ENCODE results near the gene ZXDC.

The ZXDC gene

DNA sequence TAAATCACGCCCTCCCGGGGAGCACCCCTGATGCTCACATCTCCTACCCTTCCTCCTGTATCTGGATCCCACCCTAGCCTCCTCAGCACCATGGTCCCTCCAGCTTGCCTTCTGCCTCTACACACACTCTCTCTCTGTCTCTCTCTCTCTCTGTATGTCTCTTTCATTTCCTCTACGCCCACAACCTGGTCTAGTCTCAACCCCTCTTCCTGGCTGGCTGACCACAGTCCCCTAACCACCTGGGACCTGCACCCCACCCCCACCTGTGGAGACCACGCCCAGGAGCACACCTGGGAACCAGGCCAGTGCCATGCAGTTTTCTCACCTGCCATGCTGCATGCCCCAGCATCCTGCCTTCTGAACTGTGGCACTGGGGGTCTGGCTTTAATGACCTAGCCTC lies 84.9 kb downstream of the ZXDC start:
- H3K27me3 ChIP-seq (replicated peaks; ENCODE audit: control insufficient read depth, insufficient read depth, low read length, poor library complexity, severe bottlenecking): peaks cover 11% of the 10 kb centered on the region
- H3K4me3 ChIP-seq (ENCODE audit: insufficient read depth, low read depth, low read length, poor library complexity, severe bottlenecking): no peak overlapping the region
- no peaks in the 10 kb centered on the region for H3K36me3 ChIP-seq (ENCODE audit: control insufficient read depth, insufficient read depth, low read length)
- DNase-seq: no peak
- H3K27ac ChIP-seq (ENCODE audit: insufficient read depth, low read length, poor library complexity, severe bottlenecking): no peak overlapping the region
- H3K4me1 ChIP-seq (ENCODE audit: control insufficient read depth, insufficient read depth, low read length, poor library complexity, severe bottlenecking): no peaks in the 10 kb centered on the region
- H3K9me3 ChIP-seq (ENCODE audit: control insufficient read depth, low read length): no peaks in the 10 kb centered on the region

DNA sequence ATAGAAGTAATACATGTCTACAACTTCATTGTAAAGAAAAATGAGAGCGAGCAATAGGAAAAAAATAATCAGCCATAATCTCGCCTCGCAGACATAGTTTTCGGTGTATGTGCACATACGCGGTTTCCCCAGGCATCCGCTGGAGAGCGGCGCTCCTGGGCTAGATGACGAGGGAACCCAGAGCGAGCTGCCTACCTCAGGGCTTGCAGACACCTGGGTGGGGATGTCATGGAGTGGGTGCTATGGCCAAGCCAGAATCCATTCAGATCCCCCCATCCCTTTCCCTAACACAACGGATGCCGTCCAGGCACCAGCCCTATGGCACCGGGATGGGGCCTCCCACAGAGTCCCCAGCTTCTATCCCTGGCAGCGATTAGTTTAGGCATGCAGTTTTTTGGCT lies 85.5 kb downstream of the ZXDC start:
- no peak overlapping the region for H3K27ac ChIP-seq (ENCODE audit: insufficient read depth, low read length, poor library complexity, severe bottlenecking)
- DNase-seq: no peak
- H3K36me3 ChIP-seq (ENCODE audit: control insufficient read depth, insufficient read depth, low read length): no peaks in the 10 kb centered on the region
- peaks cover 11% of the 10 kb centered on the region for H3K27me3 ChIP-seq (replicated peaks; ENCODE audit: control insufficient read depth, insufficient read depth, low read length, poor library complexity, severe bottlenecking)
- H3K9me3 ChIP-seq (ENCODE audit: control insufficient read depth, low read length): no peaks in the 10 kb centered on the region
- no peaks in the 10 kb centered on the region for H3K4me1 ChIP-seq (ENCODE audit: control insufficient read depth, insufficient read depth, low read length, poor library complexity, severe bottlenecking)
- H3K4me3 ChIP-seq (ENCODE audit: insufficient read depth, low read depth, low read length, poor library complexity, severe bottlenecking): no peak overlapping the region

DNA sequence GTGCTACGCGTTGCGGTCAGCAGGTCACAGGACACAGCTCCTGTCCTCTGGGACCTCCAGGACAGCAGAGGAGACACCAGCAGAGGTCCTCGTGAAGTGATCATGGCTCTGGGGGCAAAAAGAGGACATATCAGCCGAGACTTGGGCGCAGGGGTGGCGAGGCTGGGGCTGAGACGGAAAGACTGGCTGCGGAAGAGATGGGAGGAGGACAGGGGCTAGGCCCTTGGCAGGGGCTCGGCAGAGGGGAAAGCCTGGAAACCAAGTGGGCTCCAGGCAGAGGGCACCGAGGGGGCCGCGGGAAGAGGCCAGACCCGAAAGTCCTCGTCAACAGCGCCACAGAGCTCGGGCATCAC lies 85.9 kb downstream of the ZXDC start:
- Histone ChIP-seq H3K27ac (ENCODE audit: insufficient read depth, low read length, poor library complexity, severe bottlenecking) (no peak overlapping the region), H3K4me1 (ENCODE audit: control insufficient read depth, insufficient read depth, low read length, poor library complexity, severe bottlenecking) (no peaks in the 10 kb centered on the region), H3K27me3 (replicated peaks; ENCODE audit: control insufficient read depth, insufficient read depth, low read length, poor library complexity, severe bottlenecking) (peaks cover 11% of the 10 kb centered on the region), H3K9me3 (ENCODE audit: control insufficient read depth, low read length) (no peaks in the 10 kb centered on the region), H3K4me3 (ENCODE audit: insufficient read depth, low read depth, low read length, poor library complexity, severe bottlenecking) (no peak overlapping the region), H3K36me3 (ENCODE audit: control insufficient read depth, insufficient read depth, low read length) (no peaks in the 10 kb centered on the region)
- no peak for DNase-seq

DNA sequence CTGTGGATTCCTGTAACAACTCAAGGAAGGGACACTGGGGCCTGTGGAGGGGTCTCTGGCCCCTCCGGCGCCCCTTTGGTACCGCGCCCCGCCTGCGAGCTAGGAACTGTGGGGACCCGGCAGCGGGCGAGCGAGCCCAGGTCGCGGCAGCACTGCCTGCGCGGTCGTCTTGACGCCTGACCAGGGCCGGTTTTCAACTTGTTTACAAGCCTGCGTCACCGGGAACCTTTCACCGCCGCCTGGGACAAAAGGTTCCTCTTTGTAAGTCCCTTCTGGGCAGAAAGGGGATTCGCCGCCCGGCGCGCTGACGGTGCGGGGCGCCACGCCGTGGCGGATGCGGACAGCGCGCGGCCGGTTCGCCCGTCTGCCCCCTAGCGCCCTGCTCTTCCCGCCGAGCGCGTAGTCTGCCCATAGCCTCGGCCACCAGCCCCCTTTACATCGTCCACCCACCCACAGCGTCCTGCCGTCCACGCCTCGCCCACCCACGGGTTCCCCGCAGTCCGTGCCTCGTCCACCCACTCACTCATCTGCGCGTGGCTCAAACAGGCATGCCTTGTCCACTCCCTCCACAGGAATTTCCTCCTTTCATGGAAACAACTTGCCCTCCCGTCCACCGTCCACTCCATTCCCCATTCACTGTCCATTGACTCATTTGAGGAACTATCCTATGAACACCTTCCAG lies 86.4 kb downstream of the ZXDC start:
- no peak for DNase-seq

More for the DNA sequence above, 86.4 kb downstream of the ZXDC start:
- no peak overlapping the region for H3K27ac ChIP-seq (ENCODE audit: insufficient read depth, low read length, poor library complexity, severe bottlenecking)
- no peaks in the 10 kb centered on the region for H3K9me3 ChIP-seq (ENCODE audit: control insufficient read depth, low read length)
- no peak overlapping the region for H3K4me3 ChIP-seq (ENCODE audit: insufficient read depth, low read depth, low read length, poor library complexity, severe bottlenecking)
- no peaks in the 10 kb centered on the region for H3K36me3 ChIP-seq (ENCODE audit: control insufficient read depth, insufficient read depth, low read length)
- H3K4me1 ChIP-seq (ENCODE audit: control insufficient read depth, insufficient read depth, low read length, poor library complexity, severe bottlenecking): no peaks in the 10 kb centered on the region
- peaks cover 11% of the 10 kb centered on the region for H3K27me3 ChIP-seq (replicated peaks; ENCODE audit: control insufficient read depth, insufficient read depth, low read length, poor library complexity, severe bottlenecking)

All from effector memory CD4-positive, alpha-beta T cell (primary cell).